ENCODE measurements around the gene RBM17.
"Not testable (repeated sequence)": the region's sequence is repeated elsewhere in the genome, so short reads cannot be mapped to it uniquely, and the experiment has no call there.

RBM17 gene

DNA sequence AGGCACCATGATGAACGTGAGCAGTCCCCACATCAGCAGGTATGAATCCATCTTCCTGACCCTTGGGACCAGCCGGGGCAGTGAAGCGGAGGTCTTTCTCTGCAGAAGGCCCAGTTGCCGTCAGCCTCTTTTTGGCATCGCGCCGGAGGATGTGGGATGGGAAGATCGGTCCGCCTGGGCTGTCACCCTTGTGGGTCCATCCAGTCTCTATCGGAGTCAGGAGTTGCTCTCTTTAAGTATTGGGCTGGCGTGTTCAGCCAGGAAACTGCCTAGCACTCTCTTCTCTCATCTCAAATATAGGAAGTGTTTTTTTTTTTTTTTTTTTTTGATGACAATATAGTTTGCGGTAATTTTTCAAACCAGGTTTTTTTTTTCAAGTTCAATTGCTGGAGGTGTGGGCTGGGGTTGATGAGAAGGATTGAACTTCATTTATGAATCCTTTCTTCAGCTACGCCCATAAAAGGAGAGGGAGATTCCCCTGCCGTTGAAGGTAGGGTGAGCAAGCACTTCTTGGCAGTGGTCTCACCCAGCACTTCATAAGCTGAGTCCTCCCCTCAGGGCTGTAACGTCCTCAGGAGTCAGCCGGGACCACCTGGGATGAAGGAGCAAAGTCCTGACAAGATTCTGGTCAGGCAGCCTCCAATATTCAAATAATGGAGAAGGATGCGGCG, 26.6 kb upstream of the RBM17 start, which contains the start of gene IL2RA:
Gene IL2RA, minus strand, starts transcription at position 267 of the 671 bp plus-strand sequence. Its CDS starts 216 bp downstream, at position 51.
- H3K27me3 Mint-ChIP-seq = no peaks in the 10 kb centered on the region
- H3K9me3 Mint-ChIP-seq = no peaks in the 10 kb centered on the region
- peak within 1 kb of the TSS; percentile 89 for H3K27ac Mint-ChIP-seq (ENCODE audit: low read depth)
- peaks cover 35% of the 10 kb centered on the region for H3K4me1 Mint-ChIP-seq
- peak within 1 kb of the TSS; percentile 85 for H3K4me3 Mint-ChIP-seq
- H3K36me3 Mint-ChIP-seq (ENCODE audit: insufficient read depth) = peaks cover 6% of the 10 kb centered on the region
- ATAC-seq (replicated peaks; ENCODE audit: extremely low read depth, poor library complexity, severe bottlenecking) (peak; percentile 78), DNase-seq (ENCODE audit: low spot score in 2 of 2) (peak in 1 of 2 donors; percentile 26)

DNA sequence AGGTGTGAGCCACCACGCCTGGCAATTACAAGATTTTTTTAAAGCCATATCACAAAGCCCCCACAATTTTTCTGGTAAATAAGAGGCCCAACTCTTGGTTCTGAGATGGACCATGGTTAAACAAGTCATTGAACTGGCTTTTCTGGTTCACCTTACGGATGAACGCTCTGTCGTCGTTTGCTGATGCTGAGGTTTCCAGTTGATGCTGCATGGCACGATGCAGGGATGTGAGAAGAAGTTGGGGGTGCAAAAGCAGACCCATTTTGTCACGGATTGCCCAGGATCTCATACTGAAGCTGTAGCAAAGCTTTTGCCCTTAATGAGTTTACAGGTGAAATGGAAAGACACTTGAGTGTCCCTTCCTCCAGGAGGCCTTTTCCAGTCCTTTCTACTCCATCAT, 24.7 kb upstream of the RBM17 start:
- Mint-ChIP-seq H3K4me3 (no peak overlapping the region), H3K4me1 (peaks cover 34% of the 10 kb centered on the region), H3K9me3 (no peaks in the 10 kb centered on the region), H3K36me3 (ENCODE audit: insufficient read depth) (peaks cover 4% of the 10 kb centered on the region), H3K27ac (ENCODE audit: low read depth) (no peak overlapping the region), H3K27me3 (no peaks in the 10 kb centered on the region)
- ATAC-seq (replicated peaks; ENCODE audit: extremely low read depth, poor library complexity, severe bottlenecking) (no peak), DNase-seq (ENCODE audit: low spot score in 2 of 2) (no peak)

DNA sequence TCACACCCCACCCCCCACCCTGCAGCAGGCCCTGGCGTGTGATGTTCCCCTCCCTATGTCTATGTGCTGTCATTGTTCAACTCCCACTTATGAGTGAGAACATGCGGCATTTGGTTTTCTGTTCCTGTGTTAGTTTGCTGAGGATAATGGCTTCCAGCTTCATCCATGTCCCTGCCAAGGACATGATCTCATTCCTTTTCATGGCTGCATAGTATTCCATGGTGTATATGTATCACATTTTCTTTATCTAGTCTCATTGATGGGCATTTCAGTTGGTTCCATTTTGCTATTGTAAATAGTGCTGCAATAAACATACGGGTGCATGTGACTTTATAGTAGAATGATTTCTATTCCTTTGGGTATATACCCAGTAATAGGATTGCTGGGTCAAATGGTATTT, 24.1 kb upstream of the RBM17 start:
- peaks cover 28% of the 10 kb centered on the region for H3K4me1 Mint-ChIP-seq
- not testable (repeated sequence) for H3K27me3 Mint-ChIP-seq; H3K4me3 Mint-ChIP-seq; H3K9me3 Mint-ChIP-seq; ATAC-seq (replicated peaks; ENCODE audit: extremely low read depth, poor library complexity, severe bottlenecking); DNase-seq (ENCODE audit: low spot score in 2 of 2); H3K27ac Mint-ChIP-seq (ENCODE audit: low read depth); H3K36me3 Mint-ChIP-seq (ENCODE audit: insufficient read depth)

DNA sequence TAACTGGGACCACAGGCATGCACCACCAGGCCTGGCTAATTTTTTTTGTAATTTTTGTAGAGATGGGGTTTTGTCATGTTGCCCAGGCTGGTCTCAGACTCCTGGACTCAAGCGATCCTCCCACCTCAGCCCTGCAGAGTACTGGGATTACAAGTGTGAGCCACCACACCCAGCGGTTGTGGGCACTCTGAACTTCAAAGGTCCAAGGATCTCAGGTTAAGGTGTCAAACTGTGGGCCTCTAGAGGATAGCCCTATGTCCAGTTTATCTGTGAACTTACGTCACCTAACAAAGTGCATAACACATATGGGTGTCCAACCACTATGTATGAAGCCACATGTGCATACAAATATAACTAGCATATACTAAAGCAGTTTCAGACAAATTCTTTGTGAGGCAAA, 23.4 kb upstream of the RBM17 start:
- ATAC-seq (replicated peaks; ENCODE audit: extremely low read depth, poor library complexity, severe bottlenecking) (no peak), DNase-seq (ENCODE audit: low spot score in 2 of 2) (no peak)
- Mint-ChIP-seq H3K9me3 (no peaks in the 10 kb centered on the region), H3K27ac (ENCODE audit: low read depth) (no peak overlapping the region), H3K4me3 (no peak overlapping the region), H3K4me1 (peaks cover 23% of the 10 kb centered on the region), H3K36me3 (ENCODE audit: insufficient read depth) (peaks cover 4% of the 10 kb centered on the region), H3K27me3 (no peaks in the 10 kb centered on the region)

DNA sequence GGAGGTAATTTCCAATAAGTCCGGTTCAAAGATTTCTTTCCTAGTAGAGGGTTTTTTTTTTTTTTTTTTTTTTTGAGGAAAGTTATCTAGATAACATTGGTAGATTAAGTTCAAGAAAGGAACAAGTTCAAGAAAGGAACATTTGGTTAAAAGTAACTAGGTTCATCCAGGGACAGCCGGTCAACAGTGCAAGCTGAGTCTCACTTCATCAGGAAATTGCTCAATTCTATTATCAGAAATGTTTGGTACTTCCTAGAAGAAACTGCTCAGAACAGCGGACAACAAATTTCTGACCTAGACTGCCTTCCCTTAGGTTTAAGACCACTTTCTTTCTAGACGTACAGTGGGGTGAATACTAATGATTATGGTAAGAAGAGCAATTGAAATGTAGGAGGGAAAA, 23.0 kb upstream of the RBM17 start:
- ATAC-seq (replicated peaks; ENCODE audit: extremely low read depth, poor library complexity, severe bottlenecking) (no peak), DNase-seq (ENCODE audit: low spot score in 2 of 2) (no peak)
- Mint-ChIP-seq H3K4me3 (no peak overlapping the region), H3K27ac (ENCODE audit: low read depth) (peak overlapping the region; percentile 19), H3K9me3 (no peaks in the 10 kb centered on the region), H3K36me3 (ENCODE audit: insufficient read depth) (peaks cover 4% of the 10 kb centered on the region), H3K27me3 (no peaks in the 10 kb centered on the region), H3K4me1 (peaks cover 24% of the 10 kb centered on the region)

DNA sequence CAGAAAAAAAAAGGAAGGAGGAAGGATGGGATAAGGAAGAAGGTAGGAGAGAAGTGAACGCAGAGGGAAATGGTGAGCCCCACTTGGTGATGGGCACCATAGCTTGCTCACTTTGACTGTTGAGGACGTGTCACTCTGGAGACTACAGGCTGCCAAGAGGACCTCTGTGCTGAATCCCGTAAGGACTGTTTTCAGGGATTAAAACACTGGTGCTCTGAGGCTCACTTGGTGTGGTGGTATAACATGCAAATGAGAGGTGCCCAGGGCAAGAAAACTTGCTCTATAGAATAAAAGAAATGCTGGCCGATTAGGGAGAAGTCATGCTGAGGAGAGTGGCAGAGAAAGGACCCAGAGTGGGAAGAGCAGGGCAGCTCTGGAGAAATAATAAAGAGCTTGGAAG, 21.4 kb upstream of the RBM17 start:
- no peak for DNase-seq (ENCODE audit: low spot score in 2 of 2)
- H3K4me1 Mint-ChIP-seq = peaks cover 24% of the 10 kb centered on the region

DNA sequence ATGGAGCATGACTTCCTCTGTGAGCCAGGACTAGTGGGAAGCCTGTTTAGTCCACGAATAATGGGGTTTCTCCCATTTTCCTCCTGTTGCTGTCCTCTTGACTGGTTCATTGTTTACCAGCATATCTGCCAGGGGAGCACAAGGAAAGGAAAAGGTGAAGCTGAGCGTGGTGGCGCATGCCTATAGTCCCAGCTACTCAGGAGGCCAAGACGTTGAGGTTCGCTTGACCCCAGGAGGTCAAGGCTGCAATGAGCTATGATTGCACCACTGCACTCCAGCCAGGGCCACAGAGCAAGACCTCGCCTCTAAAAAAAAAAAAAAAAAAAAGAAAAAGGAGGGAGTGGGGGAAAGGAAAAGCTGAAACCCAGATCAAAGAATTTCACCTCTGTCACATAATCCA, 20.8 kb upstream of the RBM17 start:
- no peaks in the 10 kb centered on the region for H3K27me3 Mint-ChIP-seq
- no peak overlapping the region for H3K4me3 Mint-ChIP-seq
- H3K4me1 Mint-ChIP-seq = peaks cover 24% of the 10 kb centered on the region
- DNase-seq (ENCODE audit: low spot score in 2 of 2) (no peak), ATAC-seq (replicated peaks; ENCODE audit: extremely low read depth, poor library complexity, severe bottlenecking) (no peak)
- no peak overlapping the region for H3K27ac Mint-ChIP-seq (ENCODE audit: low read depth)
- peaks cover 2% of the 10 kb centered on the region for H3K36me3 Mint-ChIP-seq (ENCODE audit: insufficient read depth)
- no peaks in the 10 kb centered on the region for H3K9me3 Mint-ChIP-seq

More for the DNA sequence above, 21.4 kb upstream of the RBM17 start:
- Mint-ChIP-seq H3K27me3 (no peaks in the 10 kb centered on the region), H3K9me3 (no peaks in the 10 kb centered on the region), H3K27ac (ENCODE audit: low read depth) (no peak overlapping the region), H3K36me3 (ENCODE audit: insufficient read depth) (peaks cover 1% of the 10 kb centered on the region), H3K4me3 (no peak overlapping the region)
- no peak for ATAC-seq (replicated peaks; ENCODE audit: extremely low read depth, poor library complexity, severe bottlenecking)

DNA sequence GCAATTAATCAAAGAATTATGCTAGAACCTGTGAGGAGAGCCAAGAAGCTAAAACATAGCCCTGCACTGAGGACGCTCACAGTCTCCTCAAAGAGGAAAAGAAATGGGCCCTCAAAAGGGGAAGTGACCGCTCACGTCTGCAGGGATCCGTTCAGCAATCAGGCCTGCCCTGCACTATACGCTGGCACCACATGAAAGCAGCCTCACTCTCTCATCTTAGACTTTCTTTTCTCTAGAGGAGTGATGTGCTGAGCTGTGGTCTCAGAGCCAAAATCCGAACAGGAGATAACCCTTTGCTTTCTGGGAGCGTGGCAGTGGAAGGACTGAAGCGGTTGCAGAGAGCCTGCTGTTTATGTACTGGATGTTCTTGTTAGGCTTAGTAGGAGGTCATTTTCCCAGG, 20.4 kb upstream of the RBM17 start:
- peaks cover 3% of the 10 kb centered on the region for H3K27me3 Mint-ChIP-seq
- no peak for DNase-seq (ENCODE audit: low spot score in 2 of 2)
- peak; percentile 39 for ATAC-seq (replicated peaks; ENCODE audit: extremely low read depth, poor library complexity, severe bottlenecking)
- no peaks in the 10 kb centered on the region for H3K9me3 Mint-ChIP-seq
- no peak overlapping the region for H3K4me3 Mint-ChIP-seq
- H3K27ac Mint-ChIP-seq (ENCODE audit: low read depth) = no peak overlapping the region
- H3K36me3 Mint-ChIP-seq (ENCODE audit: insufficient read depth) = peaks cover 2% of the 10 kb centered on the region
- H3K4me1 Mint-ChIP-seq = peaks cover 27% of the 10 kb centered on the region

DNA sequence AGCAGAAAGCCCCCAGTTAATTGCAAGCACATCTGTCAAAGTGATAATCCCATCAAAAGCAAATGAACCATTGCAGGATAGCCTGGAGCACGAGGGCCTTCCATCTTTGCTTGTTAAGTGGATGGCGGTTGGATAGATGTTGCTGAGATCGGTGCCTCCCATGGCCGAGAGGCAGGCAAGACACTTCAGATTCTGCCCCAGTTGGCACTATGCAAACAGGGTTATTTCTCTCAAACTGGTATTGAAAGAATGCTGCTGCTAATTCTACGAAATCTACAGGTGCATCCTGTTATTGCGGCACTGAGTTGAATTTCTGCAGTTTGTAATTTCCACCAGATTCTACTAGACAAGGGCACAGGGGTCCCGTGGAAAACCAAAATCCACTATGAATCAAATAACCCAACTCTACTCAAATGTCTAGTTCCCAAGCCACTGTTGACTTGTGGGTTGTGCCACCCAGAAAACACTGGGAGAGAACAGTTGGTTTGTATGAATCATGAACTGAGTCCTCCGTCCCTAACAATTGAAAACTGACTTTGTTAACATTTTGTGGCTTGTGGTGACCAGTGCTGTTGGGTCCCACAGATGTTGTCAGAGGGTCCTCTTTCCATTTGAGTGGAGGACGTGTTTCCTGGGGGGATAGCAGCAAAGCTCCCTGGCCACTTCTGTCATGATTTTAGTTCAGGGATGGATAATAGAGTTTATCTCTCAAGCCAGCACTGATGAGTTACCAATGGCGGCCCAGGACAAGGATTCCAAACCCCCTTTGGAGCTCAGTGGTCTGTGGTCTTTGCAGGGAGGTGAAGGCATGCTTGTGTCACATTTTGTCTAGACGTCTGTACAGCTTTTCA, 19.5 kb upstream of the RBM17 start:
- ATAC-seq (replicated peaks; ENCODE audit: extremely low read depth, poor library complexity, severe bottlenecking) = no peak
- peaks cover 12% of the 10 kb centered on the region for H3K27me3 Mint-ChIP-seq
- no peaks in the 10 kb centered on the region for H3K9me3 Mint-ChIP-seq
- no peak overlapping the region for H3K27ac Mint-ChIP-seq (ENCODE audit: low read depth)
- H3K4me3 Mint-ChIP-seq = no peak overlapping the region
- peaks cover 2% of the 10 kb centered on the region for H3K36me3 Mint-ChIP-seq (ENCODE audit: insufficient read depth)
- no peak for DNase-seq (ENCODE audit: low spot score in 2 of 2)
- peaks cover 32% of the 10 kb centered on the region for H3K4me1 Mint-ChIP-seq

DNA sequence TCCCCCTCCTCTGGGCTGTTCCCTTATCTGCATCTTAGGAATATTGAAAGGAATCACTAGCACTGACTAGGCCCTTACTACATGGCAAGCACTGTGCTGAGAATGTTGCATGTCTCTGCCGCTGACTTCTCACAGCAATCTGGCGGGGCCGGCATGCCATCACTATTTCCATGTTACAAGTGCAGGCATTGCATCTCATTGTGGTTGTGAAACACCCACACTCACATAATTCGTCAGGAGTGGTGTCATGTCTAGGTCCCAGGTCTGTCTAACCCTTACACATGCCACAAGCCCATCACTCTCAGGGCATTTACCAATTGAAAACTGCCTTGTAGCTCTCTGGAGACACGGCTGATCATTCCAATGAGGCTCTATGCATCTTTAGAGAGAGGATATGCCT, 18.2 kb upstream of the RBM17 start:
- DNase-seq (ENCODE audit: low spot score in 2 of 2) (no peak), ATAC-seq (replicated peaks; ENCODE audit: extremely low read depth, poor library complexity, severe bottlenecking) (no peak)
- peaks cover 41% of the 10 kb centered on the region for H3K4me1 Mint-ChIP-seq
- peak overlapping the region; percentile 70 for H3K27ac Mint-ChIP-seq (ENCODE audit: low read depth)
- no peak overlapping the region for H3K4me3 Mint-ChIP-seq
- peaks cover 22% of the 10 kb centered on the region for H3K27me3 Mint-ChIP-seq
- no peaks in the 10 kb centered on the region for H3K9me3 Mint-ChIP-seq
- H3K36me3 Mint-ChIP-seq (ENCODE audit: insufficient read depth) = peaks cover 2% of the 10 kb centered on the region

DNA sequence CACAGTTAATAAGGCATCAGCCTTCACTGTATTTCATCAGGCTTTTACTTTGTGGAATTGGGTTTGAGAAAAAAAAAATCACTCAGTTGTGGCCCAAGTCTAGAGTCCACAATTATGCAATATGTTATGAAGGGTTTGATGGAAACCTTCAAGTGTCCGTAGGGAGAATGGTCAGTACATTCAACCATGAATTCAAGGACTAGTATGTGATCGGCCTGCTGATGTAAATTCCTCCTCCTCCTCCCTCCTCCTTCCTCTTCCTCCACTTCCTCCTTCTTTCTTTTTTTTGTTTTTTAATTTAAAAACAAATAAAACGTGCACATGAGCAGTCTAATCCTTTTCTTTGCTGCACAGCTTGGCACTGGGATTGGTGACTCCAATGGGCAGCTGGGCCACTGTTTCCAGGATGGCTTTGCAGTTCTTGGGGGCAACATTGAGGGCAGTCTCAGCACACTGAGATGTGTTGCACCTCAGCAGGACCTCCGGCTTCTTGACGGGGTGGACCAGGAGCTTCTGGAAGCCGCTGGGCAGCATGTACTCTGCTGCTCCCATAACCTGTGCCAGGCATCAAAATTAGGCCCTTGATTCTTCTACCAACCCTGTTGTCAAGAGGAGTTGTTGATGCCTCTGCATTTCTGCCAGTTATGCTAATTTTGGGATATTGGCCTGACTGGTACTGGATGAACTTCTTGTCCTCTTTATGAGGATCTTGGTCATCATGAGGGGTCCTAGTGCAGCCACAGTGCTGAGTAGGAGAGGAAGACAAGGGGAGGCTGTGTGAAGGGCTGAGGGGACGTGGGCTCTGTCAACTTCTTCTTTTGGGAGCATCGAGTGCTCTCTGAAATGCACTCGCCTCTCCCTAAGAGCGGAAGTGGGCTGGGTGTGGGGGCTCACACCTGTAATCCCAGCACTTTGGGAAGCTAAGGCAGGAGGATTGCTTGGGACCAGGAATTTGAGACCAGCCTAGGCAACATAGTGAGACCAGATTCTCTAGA, 17.4 kb upstream of the RBM17 start:
- Mint-ChIP-seq H3K36me3 (ENCODE audit: insufficient read depth) (peaks cover 2% of the 10 kb centered on the region), H3K9me3 (no peaks in the 10 kb centered on the region), H3K4me3 (peak overlapping the region; percentile 17), H3K27me3 (peaks cover 29% of the 10 kb centered on the region), H3K4me1 (peaks cover 34% of the 10 kb centered on the region), H3K27ac (ENCODE audit: low read depth) (no peak overlapping the region)
- DNase-seq (ENCODE audit: low spot score in 2 of 2) (no peak), ATAC-seq (replicated peaks; ENCODE audit: extremely low read depth, poor library complexity, severe bottlenecking) (no peak)

DNA sequence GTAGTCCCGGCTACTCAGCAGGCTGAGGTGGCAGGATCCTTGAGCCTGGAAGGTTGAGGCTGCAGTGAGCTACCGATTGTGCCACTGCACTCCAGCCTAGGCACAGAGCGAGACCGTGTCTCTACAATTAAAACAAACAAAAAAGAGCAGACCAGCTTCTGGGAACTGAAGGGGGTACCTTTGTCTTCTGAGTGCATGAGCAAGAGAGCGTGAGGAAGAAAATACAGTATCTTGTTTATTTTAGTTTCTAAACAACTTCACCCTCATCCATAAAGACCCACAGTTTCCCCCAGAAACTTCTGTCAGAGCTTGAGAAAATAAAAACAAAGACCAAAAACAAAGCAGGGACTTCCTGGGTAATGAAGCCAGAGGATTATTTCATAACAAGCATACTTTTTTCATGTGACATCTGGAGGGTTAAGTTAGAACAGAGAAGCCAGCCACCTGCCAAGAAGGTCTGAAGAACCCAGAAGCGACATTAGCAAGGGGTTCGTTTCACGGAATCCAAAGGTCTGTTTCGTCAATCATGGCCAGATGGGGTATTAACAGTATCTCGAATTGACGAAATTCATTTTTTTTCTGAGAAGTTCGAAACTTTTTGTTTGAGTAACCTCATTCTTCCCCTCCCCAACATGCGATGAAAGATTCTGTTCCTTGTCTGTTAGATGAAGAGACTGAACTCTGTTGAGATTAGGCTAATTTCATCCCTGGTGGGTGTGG, 16.5 kb upstream of the RBM17 start:
- no peaks in the 10 kb centered on the region for H3K9me3 Mint-ChIP-seq
- peak; percentile 33 for ATAC-seq (replicated peaks; ENCODE audit: extremely low read depth, poor library complexity, severe bottlenecking)
- H3K4me3 Mint-ChIP-seq = peak overlapping the region; percentile 17
- DNase-seq (ENCODE audit: low spot score in 2 of 2) = no peak
- H3K27me3 Mint-ChIP-seq = peaks cover 38% of the 10 kb centered on the region
- H3K36me3 Mint-ChIP-seq (ENCODE audit: insufficient read depth) = peaks cover 1% of the 10 kb centered on the region
- no peak overlapping the region for H3K27ac Mint-ChIP-seq (ENCODE audit: low read depth)
- peaks cover 34% of the 10 kb centered on the region for H3K4me1 Mint-ChIP-seq
